SK-N-SH treated with all-trans-retinoic acid at 6 μM for 48 hours (cell line): ENCODE measurements around the gene ZNF443.
"Not testable (repeated sequence)": the region's sequence is repeated elsewhere in the genome, so short reads cannot be mapped to it uniquely, and the experiment has no call there.

Experiments
- ATAC-seq: fragments of 200-7000 bp; cut with Tn5 transposase; 3 replicates; pipeline ENCODE4 v1.9.1; 2020; ENCODE audit warnings: mild to moderate bottlenecking, moderate library complexity
- ARNTL ChIP-seq: fragments of 450-650 bp; formaldehyde crosslinking; IDR thresholded peaks from 2 replicates; pipeline ENCODE4 v1.5.0; 2020; ENCODE audit warnings: low read depth, mild to moderate bottlenecking, moderate library complexity, borderline replicate concordance
- BACH2 ChIP-seq: fragments of 250-450 bp; sonication (Bioruptor Pico); IDR thresholded peaks from 2 replicates; pipeline ENCODE4 v1.9.0; 2021; ENCODE audit warnings: mild to moderate bottlenecking, borderline replicate concordance
- CSDC2 ChIP-seq: fragments of 250-450 bp; sonication (Bioruptor Pico); IDR thresholded peaks from 2 replicates; pipeline ENCODE4 v1.5.0; 2020; ENCODE audit warnings: mild to moderate bottlenecking, moderate library complexity
- GLIS3 ChIP-seq: fragments of 250-450 bp; sonication (Bioruptor Pico); IDR thresholded peaks from 2 replicates; pipeline ENCODE4 v1.5.0; 2020; ENCODE audit warnings: mild to moderate bottlenecking, moderate library complexity
- ISL1 ChIP-seq: fragments of 250-450 bp; sonication (Bioruptor Pico); IDR thresholded peaks from 2 replicates; pipeline ENCODE4 v2.1.2; 2022; ENCODE audit warnings: mild to moderate bottlenecking, moderate library complexity
- OSR1 ChIP-seq: fragments of 250-450 bp; sonication (Bioruptor Pico); IDR thresholded peaks from 2 replicates; pipeline ENCODE4 v1.8.0; 2022; ENCODE audit warnings: moderate library complexity, mild to moderate bottlenecking, inconsistent platforms
- PATZ1 ChIP-seq: fragments of 250-450 bp; sonication (Bioruptor Pico); IDR thresholded peaks from 2 replicates; pipeline ENCODE4 v1.8.0; 2020; ENCODE audit warnings: mild to moderate bottlenecking, moderate library complexity, borderline replicate concordance
- POU6F1 ChIP-seq: fragments of 250-450 bp; sonication (Bioruptor Pico); IDR thresholded peaks from 2 replicates; pipeline ENCODE4 v1.8.0; 2021; ENCODE audit warnings: low read depth, mild to moderate bottlenecking, moderate library complexity, borderline replicate concordance
- PPARA ChIP-seq: fragments of 250-450 bp; sonication (Bioruptor Pico); IDR thresholded peaks from 2 replicates; pipeline ENCODE4 v1.5.0; 2020; ENCODE audit warnings: mild to moderate bottlenecking, borderline replicate concordance
- SNAI2 ChIP-seq: fragments of 250-450 bp; sonication (Bioruptor Pico); IDR thresholded peaks from 2 replicates; pipeline ENCODE4 v1.5.0; 2020; ENCODE audit warnings: mild to moderate bottlenecking, moderate library complexity
- TCF4 ChIP-seq: fragments of 250-450 bp; sonication (Bioruptor Pico); IDR thresholded peaks from 2 replicates; pipeline ENCODE4 v1.8.0; 2021; ENCODE audit warnings: mild to moderate bottlenecking, moderate library complexity, borderline replicate concordance
- TOX ChIP-seq: fragments of 250-450 bp; sonication (Bioruptor Pico); IDR thresholded peaks from 2 replicates; pipeline ENCODE4 v1.8.0; 2021; ENCODE audit warnings: mild to moderate bottlenecking, moderate library complexity, borderline replicate concordance
- TSHZ2 ChIP-seq: fragments of 250-450 bp; sonication (Bioruptor Pico); IDR thresholded peaks from 2 replicates; pipeline ENCODE4 v1.5.0; 2020; ENCODE audit warnings: mild to moderate bottlenecking, moderate library complexity
- ZC3H10 ChIP-seq: fragments of 250-450 bp; sonication (Bioruptor Pico); IDR thresholded peaks from 2 replicates; pipeline ENCODE4 v1.5.1; 2021; ENCODE audit warnings: mild to moderate bottlenecking, moderate library complexity
- ZFP3 ChIP-seq: fragments of 250-450 bp; sonication (Bioruptor Pico); IDR thresholded peaks from 2 replicates; pipeline ENCODE4 v1.5.0; 2020; ENCODE audit warnings: mild to moderate bottlenecking, moderate library complexity
- ZFP30 ChIP-seq: fragments of 450-650 bp; formaldehyde crosslinking; IDR thresholded peaks from 2 replicates; pipeline ENCODE4 v1.5.0; 2022; ENCODE audit warnings: mild to moderate bottlenecking, moderate library complexity
- ZNF565 ChIP-seq: fragments of 450-650 bp; formaldehyde crosslinking; conservative IDR thresholded peaks from 2 replicates; pipeline ENCODE4 v1.5.0; 2020; ENCODE audit warnings: low read depth, mild to moderate bottlenecking, moderate library complexity
- ZNF8 ChIP-seq: fragments of 450-650 bp; formaldehyde crosslinking; IDR thresholded peaks from 2 replicates; pipeline ENCODE4 v1.5.0; 2020; ENCODE audit warnings: mild to moderate bottlenecking, moderate library complexity

ZNF443 gene

GRCh38 chr19:12425888-12426274, 14.9 kb downstream of the ZNF443 start:
- no peak for TF ChIP-seq POU6F1 (CRISPR knock-in tag)
- no peak for TF ChIP-seq PPARA (CRISPR knock-in tag)
- TF ChIP-seq ARNTL: no peak
- TF ChIP-seq ZFP3 (CRISPR knock-in tag): no peak
- TF ChIP-seq ZNF565: no peak
- TF ChIP-seq PATZ1 (CRISPR knock-in tag): no peak
- TF ChIP-seq ZNF8 (CRISPR knock-in tag): no peak
- TF ChIP-seq TCF4: no peak
- no peak for ATAC-seq

GRCh38 chr19:12425236-12425887, 15.5 kb downstream of the ZNF443 start:
- ATAC-seq: no peak
- TF ChIP-seq TCF4 (no peak), CSDC2 (CRISPR knock-in tag) (no peak), ZFP30 (CRISPR knock-in tag) (no peak), SNAI2 (no peak), TSHZ2 (CRISPR knock-in tag) (no peak), PPARA (CRISPR knock-in tag) (no peak), POU6F1 (CRISPR knock-in tag) (no peak), ARNTL (no peak), TOX (CRISPR knock-in tag) (no peak), OSR1 (CRISPR knock-in tag) (no peak), ZC3H10 (CRISPR knock-in tag) (no peak), PATZ1 (CRISPR knock-in tag) (no peak), ZNF8 (CRISPR knock-in tag) (no peak), GLIS3 (CRISPR knock-in tag) (no peak)

GRCh38 chr19:12417273-12417672, 23.5 kb downstream of the ZNF443 start:
- ATAC-seq: not testable (repeated sequence)

GRCh38 chr19:12411893-12412292, 28.9 kb downstream of the ZNF443 start:
- no peak for ATAC-seq
- TF ChIP-seq ZNF565 (no peak), BACH2 (CRISPR knock-in tag) (no peak), ZNF8 (CRISPR knock-in tag) (no peak), CSDC2 (CRISPR knock-in tag) (no peak), ARNTL (no peak), ISL1 (CRISPR knock-in tag) (no peak)
- TF ChIP-seq, all 23 proteins: peak for 0
